ENCODE data around the gene TUBA1A. TPM values are rescaled to one million over a fixed set of nuclear protein-coding genes. Genes with fewer than 3 reads are reported as not detected.
A peak's percentile ranks its signal among the peaks of the same experiment; 100 is the strongest.

Gene TUBA1A
- total RNA-seq, 2 donors from 2014 or later, result 81.6 to 253 TPM

DNA sequence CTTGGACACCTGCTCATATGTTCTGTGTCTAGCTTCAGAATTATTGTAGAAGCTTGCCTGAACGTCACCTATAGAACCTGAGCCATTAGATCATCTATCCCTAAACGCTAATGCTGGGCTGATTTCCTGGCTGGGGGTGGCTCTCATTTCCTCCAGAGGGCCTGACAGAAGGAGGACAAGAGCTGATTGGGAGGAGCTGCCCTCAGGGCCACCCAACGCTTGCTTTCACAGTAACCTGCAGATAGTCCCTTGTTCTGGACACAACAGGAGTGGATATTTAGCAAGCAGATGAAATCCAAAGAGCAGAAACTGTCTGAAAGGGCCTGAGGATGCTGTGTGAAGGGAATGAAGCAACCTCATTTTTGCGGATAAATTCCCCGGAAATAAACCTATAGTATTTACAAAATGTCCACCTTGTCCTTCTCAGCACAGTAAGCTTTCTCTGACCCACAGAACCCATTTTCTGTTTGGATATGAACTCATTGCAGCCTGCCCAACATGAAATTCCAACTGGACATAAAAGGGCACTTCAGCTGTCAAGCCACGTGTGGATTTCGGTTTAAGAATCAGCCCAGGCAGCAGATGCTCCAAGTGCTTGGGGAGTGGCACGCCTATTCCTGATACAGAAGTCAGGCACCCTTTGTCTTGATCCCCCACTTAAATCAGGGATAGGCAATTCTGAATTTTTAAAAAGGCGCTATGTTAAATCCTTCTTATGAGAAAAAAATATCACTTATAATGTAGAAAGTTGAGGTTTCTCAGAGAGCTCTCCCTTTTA, 43.2 kb upstream of the TUBA1A start:
- Histone ChIP-seq H3K4me3 (no peak overlapping the region), H3K27me3 (replicated peaks; ENCODE audit: insufficient read depth) (no peaks in the 10 kb centered on the region), H3K9me3 (no peaks in the 10 kb centered on the region), H3K4me1 (replicated peaks) (no peaks in the 10 kb centered on the region), H3K27ac (peak overlapping the region in 1 of 2 donors; percentile 38), H3K36me3 (no peaks in the 10 kb centered on the region)
- 67% methylated on average over 9 of the region's 9 CpGs for WGBS
- intact Hi-C loops (cut with DNase I), result no loop called here
- DNase-seq (ENCODE audit: low spot score), result no peak
- TF ChIP-seq POLR2A (IDR thresholded peaks at IDR 0.05) (no peak), POLR2AphosphoS5 (IDR thresholded peaks at IDR 0.05) (no peak)
- TF ChIP-seq, protein P1, sequence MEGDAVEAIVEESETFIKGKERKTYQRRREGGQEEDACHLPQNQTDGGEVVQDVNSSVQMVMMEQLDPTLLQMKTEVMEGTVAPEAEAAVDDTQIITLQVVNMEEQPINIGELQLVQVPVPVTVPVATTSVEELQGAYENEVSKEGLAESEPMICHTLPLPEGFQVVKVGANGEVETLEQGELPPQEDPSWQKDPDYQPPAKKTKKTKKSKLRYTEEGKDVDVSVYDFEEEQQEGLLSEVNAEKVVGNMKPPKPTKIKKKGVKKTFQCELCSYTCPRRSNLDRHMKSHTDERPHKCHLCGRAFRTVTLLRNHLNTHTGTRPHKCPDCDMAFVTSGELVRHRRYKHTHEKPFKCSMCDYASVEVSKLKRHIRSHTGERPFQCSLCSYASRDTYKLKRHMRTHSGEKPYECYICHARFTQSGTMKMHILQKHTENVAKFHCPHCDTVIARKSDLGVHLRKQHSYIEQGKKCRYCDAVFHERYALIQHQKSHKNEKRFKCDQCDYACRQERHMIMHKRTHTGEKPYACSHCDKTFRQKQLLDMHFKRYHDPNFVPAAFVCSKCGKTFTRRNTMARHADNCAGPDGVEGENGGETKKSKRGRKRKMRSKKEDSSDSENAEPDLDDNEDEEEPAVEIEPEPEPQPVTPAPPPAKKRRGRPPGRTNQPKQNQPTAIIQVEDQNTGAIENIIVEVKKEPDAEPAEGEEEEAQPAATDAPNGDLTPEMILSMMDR (IDR thresholded peaks at IDR 0.05), result no peak

DNA sequence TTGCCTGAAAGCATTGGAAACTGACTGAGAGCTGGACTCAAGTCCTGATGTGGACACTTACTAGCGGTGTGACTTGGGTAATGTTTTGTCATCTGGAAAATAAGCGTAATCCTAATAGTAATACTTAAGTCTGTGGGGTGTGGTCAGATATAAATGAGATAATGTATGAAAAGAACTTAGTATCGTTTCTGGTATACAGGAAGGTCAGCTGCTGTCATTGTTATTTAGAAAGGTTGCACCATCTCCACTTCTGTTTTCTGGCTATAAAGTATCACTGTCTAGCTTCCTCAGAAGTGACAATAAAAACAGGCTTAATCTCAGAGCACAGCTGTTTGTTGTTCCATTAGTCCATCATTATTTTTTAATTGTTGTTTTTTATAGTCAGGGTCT, 41.9 kb upstream of the TUBA1A start:
- intact Hi-C loops (cut with DNase I), result no loop called here
- WGBS, result 80% methylated on average over 3 of the region's 3 CpGs
- H3K27ac ChIP-seq, result no peak overlapping the region

DNA sequence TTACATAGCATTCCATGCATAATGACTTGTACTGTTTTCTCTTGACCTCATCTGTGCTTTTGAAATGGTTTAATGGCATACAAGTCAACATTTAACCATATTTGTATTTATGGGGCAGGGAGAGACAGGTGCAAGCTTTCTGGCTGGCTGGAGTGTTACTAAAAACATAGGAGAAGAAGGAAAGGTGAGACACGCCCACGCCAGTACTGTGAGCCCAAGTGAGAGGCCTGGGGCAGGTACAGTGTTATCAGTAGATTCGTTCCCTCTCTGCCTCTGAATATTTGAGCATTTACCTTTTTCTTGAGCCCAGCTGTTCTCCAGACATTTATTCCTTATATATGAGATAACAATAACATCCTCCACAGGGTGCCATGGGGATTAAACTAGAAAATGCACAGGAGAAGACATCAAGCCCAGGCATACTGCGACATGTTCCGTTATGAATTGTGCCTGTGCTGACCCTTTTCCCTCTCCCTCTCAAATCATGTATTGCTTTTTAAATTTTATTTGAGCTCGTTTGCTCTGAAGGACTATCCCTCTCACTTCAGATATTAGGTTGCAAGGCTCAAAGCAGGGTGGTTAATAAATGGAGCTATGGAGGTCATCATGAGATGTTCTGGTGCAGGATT, 41.4 kb upstream of the TUBA1A start:
- H3K27me3 ChIP-seq (replicated peaks; ENCODE audit: insufficient read depth), result no peaks in the 10 kb centered on the region
- no peaks in the 10 kb centered on the region for H3K36me3 ChIP-seq
- intact Hi-C loops (cut with DNase I), result no loop called here
- no peaks in the 10 kb centered on the region for H3K4me1 ChIP-seq (replicated peaks)
- 80% methylated on average over 6 of the region's 6 CpGs for WGBS
- H3K4me3 ChIP-seq, result no peak overlapping the region
- H3K9me3 ChIP-seq, result no peaks in the 10 kb centered on the region
- TF ChIP-seq POLR2A (IDR thresholded peaks at IDR 0.05) (no peak), POLR2AphosphoS5 (IDR thresholded peaks at IDR 0.05) (no peak)
- TF ChIP-seq, protein P1 (IDR thresholded peaks at IDR 0.05), result no peak
- DNase-seq (ENCODE audit: low spot score), result no peak
- H3K27ac ChIP-seq, result no peak overlapping the region

More for the DNA sequence above, 41.9 kb upstream of the TUBA1A start:
- Histone ChIP-seq H3K9me3 (no peaks in the 10 kb centered on the region), H3K4me1 (replicated peaks) (no peaks in the 10 kb centered on the region), H3K36me3 (no peaks in the 10 kb centered on the region), H3K4me3 (no peak overlapping the region), H3K27me3 (replicated peaks; ENCODE audit: insufficient read depth) (no peaks in the 10 kb centered on the region)
- TF ChIP-seq POLR2AphosphoS5 (IDR thresholded peaks at IDR 0.05) (no peak), POLR2A (IDR thresholded peaks at IDR 0.05) (no peak)
- TF ChIP-seq, protein P1 (IDR thresholded peaks at IDR 0.05), result no peak
- no peak for DNase-seq (ENCODE audit: low spot score)

DNA sequence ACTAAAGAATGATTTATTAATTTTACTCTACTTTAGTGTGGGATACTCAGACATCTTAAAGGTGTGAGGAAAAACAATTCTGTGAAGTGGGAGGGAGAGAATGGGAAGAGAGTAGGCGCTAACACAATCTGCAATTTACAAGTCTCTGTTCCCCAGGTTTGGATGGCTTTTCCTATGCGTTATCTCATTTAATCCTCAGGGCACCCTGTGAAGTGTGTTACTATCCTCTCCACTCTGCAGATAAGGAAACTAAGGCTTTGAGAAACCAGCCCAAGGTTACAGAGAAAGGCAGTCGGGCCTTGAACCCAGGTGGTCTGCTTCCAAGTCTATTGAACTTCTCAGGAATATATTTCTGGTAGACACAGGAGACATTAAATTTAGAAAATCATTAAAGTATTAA, 39.8 kb upstream of the TUBA1A start:
- TF ChIP-seq, protein P1 (IDR thresholded peaks at IDR 0.05), result no peak
- no peak for TF ChIP-seq POLR2A (IDR thresholded peaks at IDR 0.05)
- no peak for TF ChIP-seq POLR2AphosphoS5 (IDR thresholded peaks at IDR 0.05)
- Histone ChIP-seq H3K4me1 (replicated peaks) (no peaks in the 10 kb centered on the region), H3K27me3 (replicated peaks; ENCODE audit: insufficient read depth) (no peaks in the 10 kb centered on the region), H3K9me3 (no peaks in the 10 kb centered on the region), H3K27ac (no peak overlapping the region), H3K4me3 (no peak overlapping the region), H3K36me3 (no peaks in the 10 kb centered on the region)
- DNase-seq (ENCODE audit: low spot score), result no peak
- intact Hi-C loops (cut with DNase I), result no loop called here
- 89% methylated on average over 3 of the region's 3 CpGs for WGBS

DNA sequence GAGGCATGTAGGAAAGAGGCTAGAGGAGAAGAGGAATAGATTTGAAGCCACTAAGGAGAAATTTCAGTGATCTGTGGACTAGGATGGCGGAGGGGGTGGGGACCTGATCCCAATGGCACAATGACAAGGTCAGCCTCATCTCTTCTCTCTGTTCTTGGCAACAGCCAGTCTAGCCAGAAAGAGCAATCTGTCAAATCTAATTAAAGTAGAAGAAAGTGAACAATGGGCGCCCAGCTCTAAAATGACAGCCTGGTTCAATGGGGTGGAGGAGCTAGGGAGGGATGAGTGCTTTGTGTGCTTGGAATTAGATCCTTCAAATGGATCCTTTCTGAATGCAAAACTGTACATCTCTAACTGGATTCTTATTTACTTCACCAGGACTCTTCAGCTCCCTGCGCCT, 38.8 kb upstream of the TUBA1A start:
- TF ChIP-seq POLR2AphosphoS5 (IDR thresholded peaks at IDR 0.05), result no peak
- TF ChIP-seq POLR2A (IDR thresholded peaks at IDR 0.05), result no peak
- TF ChIP-seq, protein P1 (IDR thresholded peaks at IDR 0.05), result no peak
- Histone ChIP-seq H3K36me3 (no peaks in the 10 kb centered on the region), H3K4me1 (replicated peaks) (no peaks in the 10 kb centered on the region), H3K9me3 (no peaks in the 10 kb centered on the region), H3K27me3 (replicated peaks; ENCODE audit: insufficient read depth) (no peaks in the 10 kb centered on the region), H3K27ac (no peak overlapping the region), H3K4me3 (no peak overlapping the region)
- 89% methylated on average over 3 of the region's 3 CpGs for WGBS
- no peak for DNase-seq (ENCODE audit: low spot score)
- intact Hi-C loops (cut with DNase I), result no loop called here
